Heart right ventricle (tissue), 16 donors: ENCODE measurements around the gene WDR26. TPM values are rescaled to one million over a fixed set of nuclear protein-coding genes. Genes with fewer than 3 reads are reported as not detected.

Experiments used
- ATAC-seq, 8 donors: fragments of 200-7000 bp; cut with Tn5 transposase; one replicate each; pipeline ENCODE4 v1.9.1; 2020; ENCODE audit warnings: mild to moderate bottlenecking in 8 of 8, moderate library complexity in 8 of 8, moderate number of reproducible peaks in 1 of 8
- DNase-seq, 2 donors: peaks; one replicate each; pipeline ENCODE4 v3.0.0-alpha.2; 2020
- H3K27ac ChIP-seq, 10 donors: fragments of 200-600 bp; sonication (generic) in 2 of 10; one replicate each; pipeline versions ENCODE4 v1.5.0 to v1.8.0; 2020 to 2022; ENCODE audit warnings: mild to moderate bottlenecking in 3 of 10
- H3K27me3 ChIP-seq, 7 donors: fragments of 200-600 bp; one replicate each; pipeline ENCODE4 v1.8.0; 2021 to 2022; ENCODE audit warnings: mild to moderate bottlenecking in 2 of 7
- H3K36me3 ChIP-seq, 9 donors: fragments of 200-600 bp; sonication (generic) in 1 of 9; one replicate each; pipeline versions ENCODE4 v1.5.0 to v1.8.0; 2020 to 2022; ENCODE audit warnings: mild to moderate bottlenecking in 2 of 9
- H3K4me1 ChIP-seq, 9 donors: fragments of 200-600 bp; sonication (generic) in 1 of 9; one replicate each; pipeline versions ENCODE4 v1.5.0 to v1.8.0; 2020 to 2022; ENCODE audit warnings: mild to moderate bottlenecking in 4 of 9
- H3K4me3 ChIP-seq, 10 donors: fragments of 200-600 bp; sonication (generic) in 2 of 10; one replicate each; pipeline versions ENCODE4 v1.5.0 to v1.8.0; 2020 to 2022; ENCODE audit warnings: mild to moderate bottlenecking in 7 of 10, moderate library complexity in 2 of 10
- H3K9me3 ChIP-seq, 11 donors: fragments of 200-600 bp in 10 of 11; sonication (generic) in 2 of 11; one replicate each; pipeline versions ENCODE4 v1.5.0 to v1.8.0; 2013 to 2022; ENCODE audit warnings: mild to moderate bottlenecking in 2 of 11, control low read depth in 1 of 11, moderate library complexity in 1 of 11
- WGBS, 2 donors: extraction: QIAGEN DNeasy Blood & Tissue Kit; methylation state at CpG; one replicate each; pipeline ENCODE4 v1.1.7; 2013; ENCODE audit warnings: inconsistent platforms in 1 of 2; 5-methylcytosine and 5-hydroxymethylcytosine counted together
- intact Hi-C, 10 donors: fragments of 100-400 bp; cut with DNase I; formaldehyde crosslinking; loops; one replicate each; pipeline versions ENCODE4 v1.11.1 to v1.14.2; 2022
- polyA plus RNA-seq, 2 donors: library from polyadenylated mRNA; stranded (reverse); fragments of 200-250 nt; gene quantifications; one replicate each; pipeline ENCODE4 v1.2.3, GENCODE V29; 2013
- total RNA-seq, 10 donors: library from RNA; stranded (reverse); fragmentation: NEBNext Ultra II Directional in 3 of 10; extraction: Animal tissue kit (Norgen Biotek cat#: 25700) in 3 of 10; gene quantifications; one replicate each; pipeline versions ENCODE4 v1.2.1 to v1.2.4, GENCODE V29; 2021 to 2023
- TF ChIP-seq, protein P1 (sequence below), 9 donors: fragments of 200-600 bp; sonication (generic) in 2 of 9; IDR thresholded peaks; one replicate each; pipeline versions ENCODE4 v1.5.0 to v1.8.0; 2021 to 2022; ENCODE audit warnings: antibody characterized with exemption in 9 of 9, mild to moderate bottlenecking in 5 of 9, moderate library complexity in 1 of 9
- donor health status: Arrhythmogenic right ventricular cardiomyopathy.
- donor health status: ischemic (EF 13 %, LVEDD 7.1; RV severe dilation, severe dysfunction).
- donor health status: healthy with polysubstance abuse.
- donor health status: DM: no; HTN: yes; CAD: no.
- donor health status: DM: no; HTN: no; CAD: no.
- donor health status: ischemic (EF 25% LVEDD 6.9; RV normal size, moderate dysfunction).
- donor health status: ischemic (EF 25% LVEDD 5.7; RV mildly dilated, moderate dysfunction).
- donor health status: healthy.
- donor health status: DM: yes; HTN: yes; CAD: no.
- donor health status: Ischemic cardiomyopathy.
- donor health status: ischemic (EF 35%, LVEDD 5.7; RV mildly dilated, moderate dysfunction).
- donor health status: nonischemic (EF 11% LVEDD 7.7; RV severe dilation, severe dysfunction).
- donor health status: DM: yes; HTN: yes; CAD: no.
- donor health status: PGD.
- donor health status: ischemic (EF 29% LVEDD 5.4; RV normal size, mild dysfunction).
- donor health status: nonischemic (EF 23%, LVEDD 6.1; RV moderate dilation, normal function).

WDR26 gene
- total and polyA plus RNA-seq, 12 donors, result 15.8 to 81.3 (median 69.3) TPM

DNA sequence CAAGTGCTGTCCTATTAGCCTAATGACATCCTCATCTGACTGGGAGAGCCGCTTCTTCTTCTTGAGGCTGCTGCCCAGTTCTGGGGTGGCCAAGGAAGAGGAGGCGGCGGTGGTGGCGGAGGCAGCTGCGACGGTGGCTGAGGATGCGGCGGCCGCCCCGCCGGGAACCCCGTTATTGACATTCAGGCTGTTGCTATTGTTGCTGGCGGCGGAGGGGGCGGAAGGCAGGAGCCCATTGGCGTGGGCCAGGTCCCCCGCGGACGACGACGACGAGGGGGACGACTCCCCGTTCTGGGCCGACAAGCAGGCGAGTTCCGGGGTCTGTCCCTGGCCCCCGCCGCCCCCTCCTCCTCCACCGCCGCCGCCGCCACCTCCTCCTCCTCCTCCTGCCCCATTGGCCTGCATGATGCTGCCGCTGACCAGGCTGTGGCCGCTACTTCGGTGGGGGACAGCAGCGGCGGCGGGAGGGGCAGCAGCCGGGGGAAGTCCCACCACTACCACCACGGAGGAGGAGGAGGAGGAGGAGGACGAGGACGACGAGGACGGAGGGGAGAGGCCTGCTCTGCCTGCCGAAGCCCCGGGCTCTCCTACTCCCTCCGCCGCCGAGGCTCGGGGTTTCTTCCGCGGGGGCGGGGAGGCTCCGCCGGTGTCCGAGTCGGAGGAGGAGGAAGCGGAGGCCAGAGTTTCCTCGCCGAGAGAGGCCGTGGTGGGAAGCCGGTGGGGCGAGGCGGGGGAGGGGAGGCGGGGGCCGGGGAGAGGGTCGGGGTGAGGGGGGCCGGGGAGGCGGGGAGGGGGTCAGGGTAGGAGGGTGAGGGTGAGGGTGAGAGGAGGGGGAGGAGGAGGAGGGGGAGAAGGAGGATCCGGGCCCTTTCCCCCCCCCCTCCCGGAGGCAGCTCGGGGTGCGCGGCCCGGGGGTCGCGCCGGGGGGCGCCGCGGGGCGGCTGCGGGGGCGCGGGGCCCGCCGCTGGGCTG lies 610 bp downstream of the WDR26 start:
- Histone ChIP-seq H3K9me3 (no peaks in the 10 kb centered on the region), H3K27me3 (no peaks in the 10 kb centered on the region), H3K27ac (peak overlapping the region; percentile 92 to 98 (median 97)), H3K4me1 (peaks cover 17 to 59% (median 50%) of the 10 kb centered on the region in 9 donors), H3K4me3 (peak overlapping the region; percentile 84 to 97 (median 88)), H3K36me3 (peaks cover 0 to 24% (median 0%) of the 10 kb centered on the region in 9 donors)
- TF ChIP-seq, protein P1, sequence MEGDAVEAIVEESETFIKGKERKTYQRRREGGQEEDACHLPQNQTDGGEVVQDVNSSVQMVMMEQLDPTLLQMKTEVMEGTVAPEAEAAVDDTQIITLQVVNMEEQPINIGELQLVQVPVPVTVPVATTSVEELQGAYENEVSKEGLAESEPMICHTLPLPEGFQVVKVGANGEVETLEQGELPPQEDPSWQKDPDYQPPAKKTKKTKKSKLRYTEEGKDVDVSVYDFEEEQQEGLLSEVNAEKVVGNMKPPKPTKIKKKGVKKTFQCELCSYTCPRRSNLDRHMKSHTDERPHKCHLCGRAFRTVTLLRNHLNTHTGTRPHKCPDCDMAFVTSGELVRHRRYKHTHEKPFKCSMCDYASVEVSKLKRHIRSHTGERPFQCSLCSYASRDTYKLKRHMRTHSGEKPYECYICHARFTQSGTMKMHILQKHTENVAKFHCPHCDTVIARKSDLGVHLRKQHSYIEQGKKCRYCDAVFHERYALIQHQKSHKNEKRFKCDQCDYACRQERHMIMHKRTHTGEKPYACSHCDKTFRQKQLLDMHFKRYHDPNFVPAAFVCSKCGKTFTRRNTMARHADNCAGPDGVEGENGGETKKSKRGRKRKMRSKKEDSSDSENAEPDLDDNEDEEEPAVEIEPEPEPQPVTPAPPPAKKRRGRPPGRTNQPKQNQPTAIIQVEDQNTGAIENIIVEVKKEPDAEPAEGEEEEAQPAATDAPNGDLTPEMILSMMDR (IDR thresholded peaks at IDR 0.05), result no peak
- intact Hi-C loops, result loop anchor here in 1 of 10 donors (5.0 to 10.0 kb wide), 2 partner anchors 47 to 249 kb away; partner anchors contain the start of gene DEGS1
- WGBS, 2 donors, result 1% methylated on average over 49 to 81 of the region's 88 CpGs
- DNase-seq, result peak; percentile 44 to 48
- peak; percentile 32 to 72 (median 44) for ATAC-seq

DNA sequence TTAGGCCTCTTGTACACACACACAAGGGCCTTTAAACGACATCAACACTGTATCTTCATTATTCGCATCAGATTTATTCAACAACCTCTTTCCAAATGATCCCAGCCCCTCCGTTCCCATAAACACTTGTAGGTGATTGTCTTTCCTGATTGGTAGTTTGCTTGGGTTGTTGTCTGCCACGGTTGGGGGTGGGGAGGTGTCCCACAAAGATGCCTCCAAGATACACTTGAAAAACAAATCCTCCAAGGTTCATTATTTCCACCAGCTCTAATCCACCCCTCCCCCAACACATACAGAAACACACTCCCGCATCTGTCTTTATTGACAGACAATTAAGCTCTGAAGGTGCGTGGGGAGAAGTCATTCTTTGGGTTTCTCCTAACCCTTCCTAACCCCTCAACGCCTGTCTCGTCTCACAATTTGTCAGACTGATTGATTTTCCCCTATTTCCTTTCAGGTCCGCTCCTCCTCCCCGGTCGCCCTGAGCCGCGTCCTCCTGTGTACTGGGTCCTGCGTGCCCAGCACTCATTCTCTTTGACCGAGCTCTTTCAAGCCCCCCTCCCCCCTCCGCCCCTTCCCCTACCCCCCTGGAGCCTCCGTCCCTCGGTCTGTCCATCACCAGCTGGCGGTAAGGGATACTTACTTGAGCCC lies 1.4 kb downstream of the WDR26 start:
- H3K4me1 ChIP-seq, result peaks cover 17 to 61% (median 54%) of the 10 kb centered on the region in 9 donors

DNA sequence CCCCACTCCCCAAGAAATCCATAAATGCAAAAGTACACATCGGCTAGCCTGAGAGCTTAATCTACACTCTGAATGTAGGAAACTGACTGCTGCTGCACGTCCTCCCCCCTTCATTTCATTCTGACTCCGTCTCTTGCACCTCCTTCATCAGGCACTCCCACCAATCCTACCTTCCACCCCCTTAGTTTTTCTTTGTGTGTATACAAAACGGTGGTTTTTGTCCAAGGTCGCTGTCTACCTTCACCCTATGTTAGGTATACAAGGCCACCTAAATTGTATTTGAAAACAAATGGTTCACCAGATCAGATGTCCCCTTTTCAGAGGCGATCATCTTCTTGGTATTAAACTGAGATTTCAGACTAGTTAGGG lies 1.9 kb downstream of the WDR26 start:
- no peak for DNase-seq
- peaks cover 17 to 66% (median 57%) of the 10 kb centered on the region in 9 donors for H3K4me1 ChIP-seq

More for the DNA sequence above, 1.4 kb downstream of the WDR26 start:
- H3K4me3 ChIP-seq, result peak overlapping the region; percentile 84 to 97 (median 88)
- intact Hi-C loops, result loop anchor here in 1 of 10 donors (5.0 to 10.0 kb wide), 2 partner anchors 46 to 248 kb away; partner anchors contain the start of gene DEGS1
- no peak for DNase-seq
- TF ChIP-seq, protein P1 (IDR thresholded peaks at IDR 0.05), result no peak
- WGBS, 2 donors, result 1% methylated on average over 19 of the region's 19 CpGs
- peaks cover 0 to 32% (median 0%) of the 10 kb centered on the region in 9 donors for H3K36me3 ChIP-seq
- H3K9me3 ChIP-seq, result no peaks in the 10 kb centered on the region
- peak overlapping the region; percentile 89 to 98 (median 97) for H3K27ac ChIP-seq
- no peaks in the 10 kb centered on the region for H3K27me3 ChIP-seq
- ATAC-seq, result peak in 6 of 8 donors; percentile 4 to 60 (median 16)

More for the DNA sequence above, 1.9 kb downstream of the WDR26 start:
- 3 to 4% methylated on average over 6 of the region's 6 CpGs for WGBS, 2 donors
- no peak for ATAC-seq
- peak overlapping the region; percentile 89 to 98 (median 97) for H3K27ac ChIP-seq
- H3K36me3 ChIP-seq, result peaks cover 0 to 37% (median 0%) of the 10 kb centered on the region in 9 donors
- TF ChIP-seq, protein P1 (IDR thresholded peaks at IDR 0.05), result no peak
- intact Hi-C loops, result loop anchor here in 1 of 10 donors (5.0 to 10.0 kb wide), 2 partner anchors 45 to 248 kb away; partner anchors contain the start of gene DEGS1
- H3K9me3 ChIP-seq, result no peaks in the 10 kb centered on the region
- H3K27me3 ChIP-seq, result no peaks in the 10 kb centered on the region
- peak overlapping the region; percentile 84 to 97 (median 88) for H3K4me3 ChIP-seq
